ENCODE results near the gene FAM221B.

The FAM221B gene

DNA sequence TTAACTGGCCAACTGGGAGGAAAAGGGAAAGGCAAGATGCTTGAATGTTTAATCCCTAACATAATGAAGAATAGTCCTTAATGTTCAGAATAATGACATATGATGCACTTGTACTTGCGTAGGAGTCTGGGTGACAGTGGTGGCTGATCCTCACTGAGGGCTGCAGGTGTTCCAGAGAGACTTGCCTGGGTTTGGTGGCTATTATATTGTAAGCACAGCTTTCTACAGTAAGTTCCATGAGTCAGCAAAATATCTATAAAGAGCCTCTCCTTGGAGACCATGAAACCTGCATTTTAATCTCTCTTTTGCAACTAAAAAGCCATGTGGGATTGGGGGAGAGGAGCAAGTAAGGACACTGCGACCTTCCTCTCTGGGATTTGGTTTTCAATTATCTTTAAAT, 39.0 kb downstream of the FAM221B start (continued):
- TF ChIP-seq, protein P1, sequence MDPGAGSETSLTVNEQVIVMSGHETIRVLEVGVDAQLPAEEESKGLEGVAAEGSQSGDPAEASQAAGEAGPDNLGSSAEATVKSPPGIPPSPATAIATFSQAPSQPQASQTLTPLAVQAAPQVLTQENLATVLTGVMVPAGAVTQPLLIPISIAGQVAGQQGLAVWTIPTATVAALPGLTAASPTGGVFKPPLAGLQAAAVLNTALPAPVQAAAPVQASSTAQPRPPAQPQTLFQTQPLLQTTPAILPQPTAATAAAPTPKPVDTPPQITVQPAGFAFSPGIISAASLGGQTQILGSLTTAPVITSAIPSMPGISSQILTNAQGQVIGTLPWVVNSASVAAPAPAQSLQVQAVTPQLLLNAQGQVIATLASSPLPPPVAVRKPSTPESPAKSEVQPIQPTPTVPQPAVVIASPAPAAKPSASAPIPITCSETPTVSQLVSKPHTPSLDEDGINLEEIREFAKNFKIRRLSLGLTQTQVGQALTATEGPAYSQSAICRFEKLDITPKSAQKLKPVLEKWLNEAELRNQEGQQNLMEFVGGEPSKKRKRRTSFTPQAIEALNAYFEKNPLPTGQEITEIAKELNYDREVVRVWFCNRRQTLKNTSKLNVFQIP (CRISPR knock-in tag; IDR thresholded peaks at IDR 0.05; ENCODE audit: borderline replicate concordance, low read depth), result no peak

DNA sequence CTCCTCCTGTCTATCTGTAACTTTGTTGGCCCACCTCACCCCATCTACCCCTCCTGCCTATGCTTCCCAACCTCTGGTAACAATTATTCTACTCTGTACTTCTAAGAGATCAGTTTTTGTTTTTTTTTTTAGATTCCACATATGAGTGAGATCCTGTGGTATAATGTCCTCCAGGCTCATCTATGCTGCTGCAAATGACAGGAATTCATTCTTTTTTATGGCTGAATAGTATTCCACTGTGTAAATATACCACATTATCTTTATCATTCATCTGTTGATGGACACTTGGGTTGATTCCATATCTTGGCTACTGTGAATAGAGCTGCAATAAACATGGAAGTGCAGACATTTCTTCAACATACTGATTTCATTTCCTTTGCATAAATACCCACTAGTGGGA, 45.1 kb downstream of the FAM221B start:
- no peak for TF ChIP-seq ZFP30 (CRISPR knock-in tag; IDR thresholded peaks at IDR 0.05)
- ATAC-seq, result no peak

DNA sequence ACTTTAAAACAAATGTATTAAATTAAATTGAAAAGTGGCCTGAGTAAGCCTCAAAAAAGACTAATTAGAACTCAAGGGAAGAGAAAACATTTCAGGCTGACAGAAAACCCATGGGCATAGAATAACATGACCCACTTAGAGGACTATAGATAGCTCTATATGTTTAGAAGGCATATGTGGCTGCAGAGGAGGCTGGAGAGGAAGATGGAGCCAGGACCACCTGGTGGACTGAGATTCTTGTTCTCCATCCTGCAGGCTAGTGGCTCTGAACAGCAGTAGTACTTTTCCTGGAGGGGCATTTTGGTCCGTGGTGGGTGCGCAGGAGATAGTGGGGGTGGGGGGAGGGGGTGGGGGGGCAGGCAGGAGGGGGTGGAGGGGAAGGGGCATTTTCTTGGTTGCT, 47.5 kb downstream of the FAM221B start:
- ATAC-seq, result no peak
- TF ChIP-seq ZNF565 (CRISPR knock-in tag; conservative IDR thresholded peaks at IDR 0.05; ENCODE audit: low read depth), result no peak
- no peak for TF ChIP-seq ZFP3 (CRISPR knock-in tag; IDR thresholded peaks at IDR 0.05)
- no peak for TF ChIP-seq ZC3H10 (CRISPR knock-in tag; IDR thresholded peaks at IDR 0.05)
- no peak for TF ChIP-seq TCF4 (CRISPR knock-in tag; IDR thresholded peaks at IDR 0.05; ENCODE audit: borderline replicate concordance)
- TF ChIP-seq, protein P2, sequence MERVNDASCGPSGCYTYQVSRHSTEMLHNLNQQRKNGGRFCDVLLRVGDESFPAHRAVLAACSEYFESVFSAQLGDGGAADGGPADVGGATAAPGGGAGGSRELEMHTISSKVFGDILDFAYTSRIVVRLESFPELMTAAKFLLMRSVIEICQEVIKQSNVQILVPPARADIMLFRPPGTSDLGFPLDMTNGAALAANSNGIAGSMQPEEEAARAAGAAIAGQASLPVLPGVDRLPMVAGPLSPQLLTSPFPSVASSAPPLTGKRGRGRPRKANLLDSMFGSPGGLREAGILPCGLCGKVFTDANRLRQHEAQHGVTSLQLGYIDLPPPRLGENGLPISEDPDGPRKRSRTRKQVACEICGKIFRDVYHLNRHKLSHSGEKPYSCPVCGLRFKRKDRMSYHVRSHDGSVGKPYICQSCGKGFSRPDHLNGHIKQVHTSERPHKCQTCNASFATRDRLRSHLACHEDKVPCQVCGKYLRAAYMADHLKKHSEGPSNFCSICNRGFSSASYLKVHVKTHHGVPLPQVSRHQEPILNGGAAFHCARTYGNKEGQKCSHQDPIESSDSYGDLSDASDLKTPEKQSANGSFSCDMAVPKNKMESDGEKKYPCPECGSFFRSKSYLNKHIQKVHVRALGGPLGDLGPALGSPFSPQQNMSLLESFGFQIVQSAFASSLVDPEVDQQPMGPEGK (CRISPR knock-in tag; IDR thresholded peaks at IDR 0.05; ENCODE audit: borderline replicate concordance), result no peak
- no peak for TF ChIP-seq GLIS3 (CRISPR knock-in tag; IDR thresholded peaks at IDR 0.05)
- no peak for TF ChIP-seq ISL1 (CRISPR knock-in tag; IDR thresholded peaks at IDR 0.05)
- TF ChIP-seq PPARA (CRISPR knock-in tag; IDR thresholded peaks at IDR 0.05; ENCODE audit: borderline replicate concordance), result no peak
- TF ChIP-seq ZNF8 (CRISPR knock-in tag; IDR thresholded peaks at IDR 0.05), result no peak
- TF ChIP-seq, protein P3, sequence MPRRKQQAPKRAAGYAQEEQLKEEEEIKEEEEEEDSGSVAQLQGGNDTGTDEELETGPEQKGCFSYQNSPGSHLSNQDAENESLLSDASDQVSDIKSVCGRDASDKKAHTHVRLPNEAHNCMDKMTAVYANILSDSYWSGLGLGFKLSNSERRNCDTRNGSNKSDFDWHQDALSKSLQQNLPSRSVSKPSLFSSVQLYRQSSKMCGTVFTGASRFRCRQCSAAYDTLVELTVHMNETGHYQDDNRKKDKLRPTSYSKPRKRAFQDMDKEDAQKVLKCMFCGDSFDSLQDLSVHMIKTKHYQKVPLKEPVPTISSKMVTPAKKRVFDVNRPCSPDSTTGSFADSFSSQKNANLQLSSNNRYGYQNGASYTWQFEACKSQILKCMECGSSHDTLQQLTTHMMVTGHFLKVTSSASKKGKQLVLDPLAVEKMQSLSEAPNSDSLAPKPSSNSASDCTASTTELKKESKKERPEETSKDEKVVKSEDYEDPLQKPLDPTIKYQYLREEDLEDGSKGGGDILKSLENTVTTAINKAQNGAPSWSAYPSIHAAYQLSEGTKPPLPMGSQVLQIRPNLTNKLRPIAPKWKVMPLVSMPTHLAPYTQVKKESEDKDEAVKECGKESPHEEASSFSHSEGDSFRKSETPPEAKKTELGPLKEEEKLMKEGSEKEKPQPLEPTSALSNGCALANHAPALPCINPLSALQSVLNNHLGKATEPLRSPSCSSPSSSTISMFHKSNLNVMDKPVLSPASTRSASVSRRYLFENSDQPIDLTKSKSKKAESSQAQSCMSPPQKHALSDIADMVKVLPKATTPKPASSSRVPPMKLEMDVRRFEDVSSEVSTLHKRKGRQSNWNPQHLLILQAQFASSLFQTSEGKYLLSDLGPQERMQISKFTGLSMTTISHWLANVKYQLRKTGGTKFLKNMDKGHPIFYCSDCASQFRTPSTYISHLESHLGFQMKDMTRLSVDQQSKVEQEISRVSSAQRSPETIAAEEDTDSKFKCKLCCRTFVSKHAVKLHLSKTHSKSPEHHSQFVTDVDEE (CRISPR knock-in tag; IDR thresholded peaks at IDR 0.05), result no peak
- TF ChIP-seq OSR1 (CRISPR knock-in tag; IDR thresholded peaks at IDR 0.05), result no peak
- TF ChIP-seq, protein P1 (CRISPR knock-in tag; IDR thresholded peaks at IDR 0.05; ENCODE audit: borderline replicate concordance, low read depth), result no peak
- TF ChIP-seq TOX (CRISPR knock-in tag; IDR thresholded peaks at IDR 0.05; ENCODE audit: borderline replicate concordance), result no peak
- no peak for TF ChIP-seq SNAI2 (CRISPR knock-in tag; IDR thresholded peaks at IDR 0.05)
- TF ChIP-seq RARB (CRISPR knock-in tag; IDR thresholded peaks at IDR 0.05), result no peak
- TF ChIP-seq, protein P4, sequence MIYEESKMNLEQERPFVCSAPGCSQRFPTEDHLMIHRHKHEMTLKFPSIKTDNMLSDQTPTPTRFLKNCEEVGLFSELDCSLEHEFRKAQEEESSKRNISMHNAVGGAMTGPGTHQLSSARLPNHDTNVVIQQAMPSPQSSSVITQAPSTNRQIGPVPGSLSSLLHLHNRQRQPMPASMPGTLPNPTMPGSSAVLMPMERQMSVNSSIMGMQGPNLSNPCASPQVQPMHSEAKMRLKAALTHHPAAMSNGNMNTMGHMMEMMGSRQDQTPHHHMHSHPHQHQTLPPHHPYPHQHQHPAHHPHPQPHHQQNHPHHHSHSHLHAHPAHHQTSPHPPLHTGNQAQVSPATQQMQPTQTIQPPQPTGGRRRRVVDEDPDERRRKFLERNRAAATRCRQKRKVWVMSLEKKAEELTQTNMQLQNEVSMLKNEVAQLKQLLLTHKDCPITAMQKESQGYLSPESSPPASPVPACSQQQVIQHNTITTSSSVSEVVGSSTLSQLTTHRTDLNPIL (CRISPR knock-in tag; IDR thresholded peaks at IDR 0.05; ENCODE audit: low read depth), result no peak
- no peak for TF ChIP-seq ARNTL (CRISPR knock-in tag; IDR thresholded peaks at IDR 0.05; ENCODE audit: borderline replicate concordance, low read depth)
- TF ChIP-seq ZFP30 (CRISPR knock-in tag; IDR thresholded peaks at IDR 0.05), result no peak
- TF ChIP-seq ZNF70 (CRISPR knock-in tag; IDR thresholded peaks at IDR 0.05), result no peak
- TF ChIP-seq CSDC2 (CRISPR knock-in tag; IDR thresholded peaks at IDR 0.05), result no peak

DNA sequence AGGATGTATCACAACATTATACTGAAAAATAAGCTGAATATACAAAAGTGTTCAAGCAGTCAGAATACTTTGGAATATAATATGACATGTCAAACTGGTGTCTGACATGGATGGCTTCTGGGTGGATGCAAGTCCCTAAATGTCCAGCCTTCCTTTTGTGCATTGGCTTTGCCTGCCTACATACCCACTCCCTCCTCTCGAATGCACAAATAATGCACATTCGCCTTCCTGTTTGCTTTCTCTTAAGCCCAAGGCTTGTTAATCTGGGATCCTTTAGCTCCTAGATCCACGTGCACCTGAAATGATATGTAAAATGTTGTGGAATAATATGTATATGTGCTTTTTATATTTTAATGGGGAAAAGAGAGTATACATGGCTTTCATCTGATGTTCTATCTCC, 50.0 kb downstream of the FAM221B start:
- no peak for TF ChIP-seq SNAI2 (CRISPR knock-in tag; IDR thresholded peaks at IDR 0.05)
- ATAC-seq, result no peak

Data from SK-N-SH treated with all-trans-retinoic acid at 6 μM for 48 hours (cell line).